ENCODE results near the gene KLHDC10. TPM values are rescaled to one million over a fixed set of nuclear protein-coding genes. Genes with fewer than 3 reads are reported as not detected.

The KLHDC10 gene
- total RNA-seq, 1 experiment from 2014 or later = 14.4 TPM

GRCh38 chr7:130090745-130091532 is 20.6 kb downstream of the KLHDC10 start:
- ChIA-PET CTCF (no interaction called here), POLR2A (no interaction called here)
- Mint-ChIP-seq H3K4me1 (no peaks in the 10 kb centered on the region), H3K27ac (no peak overlapping the region), H3K9me3 (no peaks in the 10 kb centered on the region), H3K4me3 (no peak overlapping the region), H3K27me3 (ENCODE audit: low read depth) (no peaks in the 10 kb centered on the region), H3K36me3 (no peaks in the 10 kb centered on the region)
- TF ChIP-seq TEAD1 (CRISPR knock-in tag; IDR thresholded peaks at IDR 0.05) (no peak), JUN (CRISPR knock-in tag; IDR thresholded peaks at IDR 0.05) (no peak), ATF1 (CRISPR knock-in tag; IDR thresholded peaks at IDR 0.05) (no peak), TP53 (CRISPR knock-in tag; IDR thresholded peaks at IDR 0.05) (no peak)
- TF ChIP-seq, protein P1, sequence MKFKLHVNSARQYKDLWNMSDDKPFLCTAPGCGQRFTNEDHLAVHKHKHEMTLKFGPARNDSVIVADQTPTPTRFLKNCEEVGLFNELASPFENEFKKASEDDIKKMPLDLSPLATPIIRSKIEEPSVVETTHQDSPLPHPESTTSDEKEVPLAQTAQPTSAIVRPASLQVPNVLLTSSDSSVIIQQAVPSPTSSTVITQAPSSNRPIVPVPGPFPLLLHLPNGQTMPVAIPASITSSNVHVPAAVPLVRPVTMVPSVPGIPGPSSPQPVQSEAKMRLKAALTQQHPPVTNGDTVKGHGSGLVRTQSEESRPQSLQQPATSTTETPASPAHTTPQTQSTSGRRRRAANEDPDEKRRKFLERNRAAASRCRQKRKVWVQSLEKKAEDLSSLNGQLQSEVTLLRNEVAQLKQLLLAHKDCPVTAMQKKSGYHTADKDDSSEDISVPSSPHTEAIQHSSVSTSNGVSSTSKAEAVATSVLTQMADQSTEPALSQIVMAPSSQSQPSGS (CRISPR knock-in tag; IDR thresholded peaks at IDR 0.05; ENCODE audit: borderline replicate concordance, low read depth) = no peak
- TF ChIP-seq, protein P2, sequence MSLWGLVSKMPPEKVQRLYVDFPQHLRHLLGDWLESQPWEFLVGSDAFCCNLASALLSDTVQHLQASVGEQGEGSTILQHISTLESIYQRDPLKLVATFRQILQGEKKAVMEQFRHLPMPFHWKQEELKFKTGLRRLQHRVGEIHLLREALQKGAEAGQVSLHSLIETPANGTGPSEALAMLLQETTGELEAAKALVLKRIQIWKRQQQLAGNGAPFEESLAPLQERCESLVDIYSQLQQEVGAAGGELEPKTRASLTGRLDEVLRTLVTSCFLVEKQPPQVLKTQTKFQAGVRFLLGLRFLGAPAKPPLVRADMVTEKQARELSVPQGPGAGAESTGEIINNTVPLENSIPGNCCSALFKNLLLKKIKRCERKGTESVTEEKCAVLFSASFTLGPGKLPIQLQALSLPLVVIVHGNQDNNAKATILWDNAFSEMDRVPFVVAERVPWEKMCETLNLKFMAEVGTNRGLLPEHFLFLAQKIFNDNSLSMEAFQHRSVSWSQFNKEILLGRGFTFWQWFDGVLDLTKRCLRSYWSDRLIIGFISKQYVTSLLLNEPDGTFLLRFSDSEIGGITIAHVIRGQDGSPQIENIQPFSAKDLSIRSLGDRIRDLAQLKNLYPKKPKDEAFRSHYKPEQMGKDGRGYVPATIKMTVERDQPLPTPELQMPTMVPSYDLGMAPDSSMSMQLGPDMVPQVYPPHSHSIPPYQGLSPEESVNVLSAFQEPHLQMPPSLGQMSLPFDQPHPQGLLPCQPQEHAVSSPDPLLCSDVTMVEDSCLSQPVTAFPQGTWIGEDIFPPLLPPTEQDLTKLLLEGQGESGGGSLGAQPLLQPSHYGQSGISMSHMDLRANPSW (CRISPR knock-in tag; conservative IDR thresholded peaks at IDR 0.05; ENCODE audit: low read depth) = no peak
- ATAC-seq (no peak), DNase-seq (ENCODE audit: low spot score) (no peak)

GRCh38 chr7:130091999-130092398 is 21.7 kb downstream of the KLHDC10 start:
- Mint-ChIP-seq H3K27ac (no peak overlapping the region), H3K36me3 (no peaks in the 10 kb centered on the region), H3K27me3 (ENCODE audit: low read depth) (no peaks in the 10 kb centered on the region), H3K4me3 (no peak overlapping the region), H3K9me3 (no peaks in the 10 kb centered on the region), H3K4me1 (no peaks in the 10 kb centered on the region)
- DNase-seq (ENCODE audit: low spot score) (no peak), ATAC-seq (no peak)
- POLR2A ChIA-PET = no interaction called here
- TF ChIP-seq CDX4 (CRISPR knock-in tag; IDR thresholded peaks at IDR 0.05; ENCODE audit: borderline replicate concordance) (no peak), ZNF416 (CRISPR knock-in tag; IDR thresholded peaks at IDR 0.05) (no peak)
- TF ChIP-seq, protein P2 (CRISPR knock-in tag; conservative IDR thresholded peaks at IDR 0.05; ENCODE audit: low read depth) = no peak
- CTCF ChIA-PET = interaction anchor here (1.9 kb wide), 1 partner anchor 8 kb away, joined by 5 read pairs; no protein-coding TSS in a partner anchor

DNA sequence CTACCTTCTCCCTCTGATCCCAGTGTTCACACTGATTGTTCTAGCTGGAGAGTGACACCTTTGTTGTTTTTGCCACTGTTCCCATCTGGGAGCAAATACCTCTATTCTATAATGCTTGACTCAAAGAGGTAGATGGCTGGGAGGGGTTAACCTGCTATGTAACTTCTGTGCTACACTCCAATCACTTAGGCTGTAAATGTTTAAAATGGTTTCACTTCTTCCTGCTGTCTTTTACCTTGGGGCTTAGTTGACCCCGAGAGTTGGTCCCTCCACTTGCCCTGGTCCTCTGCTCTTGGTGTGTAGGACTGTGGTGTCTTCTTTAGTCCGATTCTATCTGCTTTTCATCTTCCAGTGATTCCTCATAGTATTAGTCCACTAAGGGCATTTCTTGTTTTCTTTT is 22.3 kb downstream of the KLHDC10 start:
- Mint-ChIP-seq H3K27me3 (ENCODE audit: low read depth) (no peaks in the 10 kb centered on the region), H3K4me1 (no peaks in the 10 kb centered on the region), H3K27ac (no peak overlapping the region), H3K4me3 (no peak overlapping the region), H3K9me3 (no peaks in the 10 kb centered on the region), H3K36me3 (no peaks in the 10 kb centered on the region)
- POLR2A ChIA-PET = no interaction called here
- CTCF ChIA-PET = interaction anchor here (1.9 kb wide), 1 partner anchor 8 kb away, joined by 5 read pairs; no protein-coding TSS in a partner anchor
- DNase-seq (ENCODE audit: low spot score) (no peak), ATAC-seq (no peak)
- TF ChIP-seq HMGXB4 (CRISPR knock-in tag; IDR thresholded peaks at IDR 0.05) (no peak), MLX (CRISPR knock-in tag; IDR thresholded peaks at IDR 0.05) (no peak)
- TF ChIP-seq, protein P3, sequence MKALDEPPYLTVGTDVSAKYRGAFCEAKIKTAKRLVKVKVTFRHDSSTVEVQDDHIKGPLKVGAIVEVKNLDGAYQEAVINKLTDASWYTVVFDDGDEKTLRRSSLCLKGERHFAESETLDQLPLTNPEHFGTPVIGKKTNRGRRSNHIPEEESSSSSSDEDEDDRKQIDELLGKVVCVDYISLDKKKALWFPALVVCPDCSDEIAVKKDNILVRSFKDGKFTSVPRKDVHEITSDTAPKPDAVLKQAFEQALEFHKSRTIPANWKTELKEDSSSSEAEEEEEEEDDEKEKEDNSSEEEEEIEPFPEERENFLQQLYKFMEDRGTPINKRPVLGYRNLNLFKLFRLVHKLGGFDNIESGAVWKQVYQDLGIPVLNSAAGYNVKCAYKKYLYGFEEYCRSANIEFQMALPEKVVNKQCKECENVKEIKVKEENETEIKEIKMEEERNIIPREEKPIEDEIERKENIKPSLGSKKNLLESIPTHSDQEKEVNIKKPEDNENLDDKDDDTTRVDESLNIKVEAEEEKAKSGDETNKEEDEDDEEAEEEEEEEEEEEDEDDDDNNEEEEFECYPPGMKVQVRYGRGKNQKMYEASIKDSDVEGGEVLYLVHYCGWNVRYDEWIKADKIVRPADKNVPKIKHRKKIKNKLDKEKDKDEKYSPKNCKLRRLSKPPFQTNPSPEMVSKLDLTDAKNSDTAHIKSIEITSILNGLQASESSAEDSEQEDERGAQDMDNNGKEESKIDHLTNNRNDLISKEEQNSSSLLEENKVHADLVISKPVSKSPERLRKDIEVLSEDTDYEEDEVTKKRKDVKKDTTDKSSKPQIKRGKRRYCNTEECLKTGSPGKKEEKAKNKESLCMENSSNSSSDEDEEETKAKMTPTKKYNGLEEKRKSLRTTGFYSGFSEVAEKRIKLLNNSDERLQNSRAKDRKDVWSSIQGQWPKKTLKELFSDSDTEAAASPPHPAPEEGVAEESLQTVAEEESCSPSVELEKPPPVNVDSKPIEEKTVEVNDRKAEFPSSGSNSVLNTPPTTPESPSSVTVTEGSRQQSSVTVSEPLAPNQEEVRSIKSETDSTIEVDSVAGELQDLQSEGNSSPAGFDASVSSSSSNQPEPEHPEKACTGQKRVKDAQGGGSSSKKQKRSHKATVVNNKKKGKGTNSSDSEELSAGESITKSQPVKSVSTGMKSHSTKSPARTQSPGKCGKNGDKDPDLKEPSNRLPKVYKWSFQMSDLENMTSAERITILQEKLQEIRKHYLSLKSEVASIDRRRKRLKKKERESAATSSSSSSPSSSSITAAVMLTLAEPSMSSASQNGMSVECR (CRISPR knock-in tag; IDR thresholded peaks at IDR 0.05; ENCODE audit: borderline replicate concordance) = no peak

Data from WTC11 (cell line).